HG02588 (cell line): ENCODE measurements around the gene HS3ST4.

Source experiments
- ATAC-seq: cut with Tn5 transposase; IDR thresholded peaks from one replicate; pipeline ENCODE4 v1.9.1; 2021; ENCODE audit warnings: mild to moderate bottlenecking, moderate library complexity; ENCODE audit not compliant: unreplicated experiment

The HS3ST4 gene

DNA sequence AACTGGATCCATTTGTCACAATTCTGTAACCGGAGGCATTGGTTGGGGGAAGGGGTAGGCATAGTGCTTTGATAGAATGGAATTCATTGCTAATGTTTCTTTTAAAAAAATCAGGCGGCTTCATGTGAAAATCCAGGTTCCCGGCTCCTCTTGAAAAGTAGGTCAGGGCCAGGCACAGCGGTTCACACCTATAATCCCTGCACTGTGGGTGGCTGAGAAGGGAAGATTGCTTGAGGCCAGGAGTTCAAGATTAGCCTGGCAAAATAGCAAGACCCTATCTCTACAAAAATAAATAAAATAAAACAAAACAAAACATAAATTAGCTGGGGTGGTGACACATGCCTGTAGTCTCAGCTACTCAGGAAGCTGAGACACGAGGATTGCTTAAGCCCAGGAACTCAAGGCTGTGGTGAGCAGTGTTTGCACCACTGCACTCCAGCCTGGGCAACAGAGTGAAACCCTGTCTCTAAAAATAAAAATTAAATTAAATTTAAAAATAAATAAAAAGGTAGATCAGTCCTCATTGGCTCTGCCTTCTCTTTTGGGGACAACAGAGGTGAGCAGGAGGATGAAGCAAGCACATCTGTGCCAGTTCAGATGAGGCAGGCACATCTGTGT, 466.5 kb downstream of the HS3ST4 start:
- no peak for ATAC-seq

DNA sequence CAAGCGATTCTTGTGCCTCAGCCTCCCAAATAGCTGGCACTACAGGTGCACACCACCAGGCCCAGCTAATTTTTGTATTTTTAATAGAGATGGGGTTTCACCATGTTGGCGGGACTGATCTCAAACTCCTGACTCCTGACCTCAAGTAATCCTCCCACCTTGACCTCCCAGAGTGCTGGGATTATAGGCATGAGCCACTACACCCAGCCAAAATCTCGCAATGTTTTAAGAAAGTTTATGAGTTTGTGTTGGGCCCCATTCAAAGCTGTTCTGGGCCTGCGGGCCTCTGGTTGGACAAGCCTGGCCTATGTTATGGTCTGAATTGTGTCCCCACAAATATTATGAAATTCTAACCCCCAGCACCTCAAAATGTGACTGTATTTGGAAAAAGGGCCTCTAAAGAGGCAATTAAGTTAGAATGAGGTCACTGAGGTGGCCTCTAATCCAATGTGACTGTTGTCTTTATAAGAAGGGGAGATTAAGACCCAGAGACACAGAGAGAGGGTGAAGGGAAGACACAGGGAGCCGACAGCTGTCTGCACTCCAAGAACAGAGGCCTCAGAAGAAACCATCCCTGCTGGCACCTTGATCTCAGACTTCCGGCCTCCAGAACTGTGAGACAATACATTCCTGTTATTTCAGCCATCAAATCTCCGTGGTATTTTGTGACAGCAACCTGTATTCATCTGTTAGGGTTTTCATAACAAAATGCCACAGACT, 469.9 kb downstream of the HS3ST4 start:
- no peak for ATAC-seq

DNA sequence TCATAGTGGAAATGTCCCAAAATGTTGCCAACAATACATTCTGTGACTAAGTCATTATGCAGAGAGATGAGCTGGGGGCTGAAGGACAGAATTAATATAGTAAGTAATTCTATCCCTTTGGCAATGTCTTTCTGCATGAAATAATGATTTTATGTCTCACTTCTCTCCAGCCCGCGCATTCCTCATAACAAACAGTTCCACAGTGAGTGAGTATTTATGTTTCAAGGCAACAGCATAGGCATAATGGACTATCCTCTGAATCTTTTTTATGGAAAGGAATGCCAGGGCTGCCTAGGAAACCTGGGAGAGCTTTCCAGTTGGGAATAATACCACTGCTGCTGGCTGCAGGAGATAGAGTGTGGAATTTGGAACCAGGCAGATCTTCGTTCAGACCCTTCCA, 477.7 kb downstream of the HS3ST4 start:
- ATAC-seq: no peak

DNA sequence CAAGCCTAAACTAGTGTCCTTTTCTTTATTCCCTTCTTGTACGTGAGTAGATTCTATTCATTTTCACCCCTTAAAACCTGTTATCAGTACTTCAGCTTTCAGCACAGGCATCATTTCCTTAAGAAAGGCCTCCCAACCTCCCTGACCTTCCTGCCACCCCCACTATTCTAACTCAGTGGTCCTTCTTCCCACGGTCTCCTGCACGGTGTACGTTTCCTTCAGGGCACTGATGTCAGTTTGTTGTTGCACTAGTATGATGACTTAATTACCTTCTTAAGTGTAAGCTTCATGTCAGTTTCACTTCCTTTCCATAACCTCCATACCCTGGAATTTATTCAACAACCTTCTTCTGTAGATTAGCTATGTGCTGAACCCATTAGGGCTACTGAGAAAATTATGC, 484.2 kb downstream of the HS3ST4 start:
- ATAC-seq: no peak

DNA sequence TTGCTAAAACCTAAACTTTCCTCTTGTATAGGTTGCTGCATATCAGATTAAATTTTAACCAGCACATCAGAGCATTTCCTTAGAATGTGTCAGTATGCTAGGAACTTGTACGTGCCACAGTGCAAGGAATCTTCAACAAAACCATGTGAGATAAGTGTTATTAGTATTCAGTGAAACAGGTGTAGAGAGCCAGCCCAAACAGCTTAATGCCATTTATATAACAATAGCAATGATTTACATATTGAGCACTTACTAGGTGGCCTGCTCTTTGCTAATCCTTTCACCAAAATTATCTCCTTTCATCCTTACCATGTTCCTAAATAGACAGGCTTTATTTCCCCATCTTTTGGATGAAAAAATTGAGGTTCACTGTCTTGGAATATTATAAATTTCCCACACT, 485.7 kb downstream of the HS3ST4 start:
- no peak for ATAC-seq

DNA sequence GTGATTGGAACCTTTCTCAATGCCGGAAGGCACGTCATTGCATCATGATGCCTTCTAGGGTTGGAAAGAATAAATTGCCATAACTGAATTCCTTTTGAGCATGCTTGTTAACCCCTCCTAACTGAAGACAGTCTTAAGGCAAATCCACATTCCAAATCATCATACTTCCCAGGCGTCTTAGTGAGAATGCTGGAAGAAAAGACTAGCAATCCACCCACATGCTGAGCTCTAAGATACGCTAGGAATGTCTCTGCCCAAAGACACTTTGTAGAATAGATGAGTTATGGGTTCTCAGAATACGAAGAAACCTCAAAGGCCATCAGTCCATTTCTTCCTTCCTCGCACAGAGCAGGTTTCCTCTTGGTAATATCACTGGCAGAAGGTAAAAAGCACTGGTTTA, 486.5 kb downstream of the HS3ST4 start:
- no peak for ATAC-seq

DNA sequence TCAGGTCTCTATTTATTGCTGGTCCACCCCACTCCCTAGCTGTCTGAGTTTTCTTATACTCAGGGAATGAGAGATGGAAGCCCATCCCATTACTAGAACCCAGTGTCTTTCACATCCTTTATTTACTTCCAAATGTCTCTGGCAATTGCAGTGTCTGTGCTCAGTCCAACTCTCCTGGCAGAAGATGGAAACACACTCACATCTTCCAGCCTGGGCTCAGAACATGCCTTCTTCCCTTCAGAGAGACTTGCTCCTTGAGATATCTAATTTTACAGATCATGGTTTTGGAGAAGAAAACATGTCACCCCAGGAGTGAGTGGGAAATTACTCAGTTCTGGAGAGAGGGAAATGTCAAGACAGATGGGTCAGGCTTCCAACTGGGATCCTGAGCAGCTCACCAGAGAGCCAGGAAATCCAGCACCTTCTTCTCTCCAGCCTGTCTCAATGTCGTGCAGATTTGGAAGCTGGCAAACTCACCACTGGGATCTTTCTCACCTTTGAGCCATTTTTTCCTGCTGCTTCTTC, 494.4 kb downstream of the HS3ST4 start:
- ATAC-seq: no peak
